GM19397 (cell line): ENCODE data around the gene EID3.

Source experiments
- ATAC-seq: cut with Tn5 transposase; IDR thresholded peaks from one replicate; pipeline ENCODE4 v1.9.1; 2021; ENCODE audit warnings: mild to moderate bottlenecking, moderate library complexity; ENCODE audit not compliant: unreplicated experiment

Gene EID3

DNA sequence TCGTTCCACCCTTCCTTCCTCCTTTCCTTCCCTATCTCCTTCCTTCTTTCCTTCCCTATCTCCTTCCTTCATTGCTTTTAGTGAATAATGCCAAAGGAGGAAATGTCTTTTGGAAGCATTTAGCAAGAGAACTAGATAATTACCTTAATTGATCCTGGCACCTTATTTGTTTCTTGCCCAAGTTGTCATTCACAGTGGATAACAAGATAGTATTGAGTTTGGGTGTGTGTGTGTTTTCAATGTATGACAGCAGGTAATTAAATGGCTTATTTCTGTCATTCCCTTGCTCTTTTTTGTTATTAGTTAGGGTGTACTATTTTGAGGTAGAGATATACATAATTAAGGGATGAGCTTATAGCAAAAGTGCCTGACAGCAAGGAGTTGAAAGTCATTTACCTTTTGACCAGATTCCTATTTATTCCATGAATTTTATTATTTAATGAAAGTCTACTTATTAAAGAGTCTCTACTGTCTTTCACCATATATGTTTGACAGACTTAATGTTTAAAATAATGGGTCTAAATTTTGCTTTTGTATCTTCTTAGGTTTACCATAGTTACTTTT, 30.2 kb downstream of the EID3 start:
- ATAC-seq = no peak

DNA sequence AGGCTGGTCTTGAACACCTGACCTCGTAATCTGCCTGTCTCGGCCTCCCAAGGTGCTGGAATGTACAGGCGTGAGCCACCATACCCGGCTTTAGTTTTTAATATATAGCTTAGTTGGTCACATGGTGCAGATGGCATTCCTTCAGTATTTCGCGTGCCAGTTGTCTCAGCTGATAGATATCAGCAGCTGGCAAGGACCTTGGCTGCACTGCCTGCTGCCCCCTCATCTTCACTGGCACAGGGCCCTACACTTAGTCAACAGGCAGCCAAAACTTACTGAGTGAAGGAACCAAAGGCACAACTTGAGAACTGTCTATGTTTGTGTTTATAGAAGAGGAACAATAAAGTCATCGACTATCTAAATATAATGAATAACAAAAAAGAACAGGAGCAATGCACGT, 31.0 kb downstream of the EID3 start:
- no peak for ATAC-seq

DNA sequence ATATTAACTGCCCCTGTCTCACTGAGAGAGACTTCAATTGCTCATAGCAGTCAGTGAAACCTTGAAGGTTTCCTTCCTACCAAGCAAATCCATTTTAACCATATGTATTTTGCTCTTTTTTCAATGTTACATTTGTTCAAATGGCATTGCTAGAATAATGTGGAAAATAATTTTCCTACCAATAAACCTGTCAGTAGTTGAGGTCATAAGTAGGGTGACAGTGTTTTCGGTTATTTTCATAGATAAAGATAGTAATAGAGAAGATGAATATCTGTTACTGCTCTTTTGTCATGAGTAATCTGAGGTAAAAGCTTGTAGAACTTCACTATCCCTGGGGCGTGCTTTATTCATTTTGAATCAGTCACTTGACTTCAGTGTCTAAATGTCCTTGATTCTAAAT, 32.6 kb downstream of the EID3 start:
- no peak for ATAC-seq

DNA sequence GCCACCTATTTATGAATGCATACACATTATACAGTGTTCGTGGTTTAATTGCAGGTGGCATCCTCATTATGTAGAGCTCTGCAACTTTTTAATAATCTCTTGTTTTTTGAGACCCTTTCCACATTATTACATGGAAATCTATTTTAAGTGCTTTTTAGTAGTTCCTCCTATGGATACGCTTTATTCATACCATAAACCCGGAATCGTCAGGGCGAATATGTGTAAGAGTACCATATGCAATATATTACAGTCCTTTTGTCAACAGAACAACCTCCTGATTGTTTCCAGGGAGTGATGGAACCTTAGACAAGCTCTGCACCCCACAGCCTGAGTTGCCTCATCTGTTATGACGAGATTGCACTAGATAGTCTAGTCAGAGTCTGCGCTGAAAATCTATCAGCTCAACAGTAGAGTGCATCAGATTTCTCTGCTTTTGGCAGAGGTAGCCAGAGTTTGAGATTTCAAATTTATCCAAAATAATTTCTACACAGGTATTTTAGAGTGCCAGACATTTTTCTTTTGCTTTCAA, 33.6 kb downstream of the EID3 start:
- no peak for ATAC-seq

DNA sequence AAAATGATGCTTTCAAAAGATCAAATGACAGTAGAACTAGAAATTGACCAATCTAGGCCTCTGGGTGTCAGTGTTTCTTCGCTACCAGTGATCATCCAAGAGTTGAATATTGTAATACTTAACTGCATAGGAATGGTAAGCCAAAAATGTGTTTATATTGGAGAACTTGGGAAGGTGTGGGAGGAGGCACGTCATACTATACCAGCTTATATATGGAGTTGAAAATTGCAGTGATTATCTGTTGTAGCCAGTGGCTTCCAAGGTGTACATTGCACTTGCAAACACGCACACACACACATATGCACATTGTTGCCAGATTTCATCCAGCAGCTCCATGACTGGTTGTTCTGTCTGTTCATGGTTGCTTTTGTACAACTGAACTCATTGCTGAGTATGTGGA, 36.1 kb downstream of the EID3 start:
- no peak for ATAC-seq

DNA sequence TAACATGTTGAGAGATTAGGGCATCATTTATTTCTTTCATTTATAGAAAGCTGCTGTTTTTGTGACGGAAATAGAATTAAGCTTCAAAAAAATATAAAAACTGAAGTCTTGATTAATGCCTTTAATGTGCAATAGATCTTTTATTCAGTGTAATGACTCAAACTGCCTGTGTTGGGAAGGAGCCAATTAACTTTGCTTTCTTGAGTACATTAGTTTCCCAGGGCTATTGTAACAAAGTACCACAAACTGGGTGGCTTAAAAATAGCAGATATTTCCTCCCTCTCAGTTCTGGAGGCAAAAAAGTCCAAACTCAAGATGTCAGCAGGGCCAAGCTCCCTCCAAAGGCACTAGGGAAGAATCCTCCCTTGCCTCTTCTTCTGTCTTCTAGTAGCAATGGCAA, 36.6 kb downstream of the EID3 start:
- no peak for ATAC-seq

DNA sequence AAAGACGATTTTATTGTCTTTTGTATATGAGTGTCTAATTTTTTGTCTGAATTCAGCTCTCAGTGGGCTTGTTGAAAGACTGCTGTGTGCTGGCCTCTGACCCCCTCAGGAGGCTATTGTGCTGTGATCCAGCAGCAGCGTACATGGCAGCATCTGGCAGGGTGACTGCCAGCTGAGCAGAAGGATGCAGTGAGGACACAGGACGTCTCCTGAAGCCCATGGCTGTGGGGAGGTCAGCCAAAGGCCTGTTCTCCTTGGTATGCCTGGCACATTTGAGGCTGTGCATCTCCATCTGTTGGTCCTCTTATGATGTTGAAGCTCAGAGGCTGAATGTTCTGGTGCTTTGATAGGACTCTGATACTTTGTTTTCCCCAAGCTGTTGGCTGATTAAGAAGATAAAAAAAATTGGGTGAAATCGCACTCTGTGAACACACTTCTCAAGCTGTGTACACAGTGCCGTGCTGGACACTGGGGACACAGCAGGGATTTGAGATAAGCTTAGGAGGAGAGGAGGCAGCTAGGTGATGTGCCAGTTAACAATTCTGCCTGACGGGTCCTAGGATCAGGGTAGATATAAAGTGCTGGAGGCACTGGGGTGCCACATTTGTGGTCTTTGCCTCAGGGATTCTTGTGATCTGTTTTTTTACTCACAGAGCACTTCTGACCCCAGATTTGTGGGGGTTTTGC, 37.5 kb downstream of the EID3 start:
- no peak for ATAC-seq

DNA sequence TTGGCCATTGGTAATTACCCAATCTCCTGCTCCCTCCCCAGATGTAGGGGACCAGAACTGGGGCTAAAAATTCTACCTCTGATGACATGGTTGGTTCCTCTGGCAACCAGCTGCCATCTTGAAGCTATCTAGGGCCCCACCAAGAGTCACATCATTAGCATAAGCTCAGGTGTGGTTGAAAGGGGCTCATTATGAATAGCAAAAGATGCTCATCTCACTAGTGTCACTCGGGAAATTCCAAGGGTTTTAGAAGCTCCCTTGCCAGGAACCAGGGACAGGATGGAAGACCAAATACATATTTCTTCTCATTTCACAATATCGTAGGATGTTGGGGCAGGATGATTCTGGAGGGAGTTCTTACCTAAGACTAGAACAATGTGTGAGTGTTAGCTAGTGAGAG, 38.6 kb downstream of the EID3 start:
- no peak for ATAC-seq

DNA sequence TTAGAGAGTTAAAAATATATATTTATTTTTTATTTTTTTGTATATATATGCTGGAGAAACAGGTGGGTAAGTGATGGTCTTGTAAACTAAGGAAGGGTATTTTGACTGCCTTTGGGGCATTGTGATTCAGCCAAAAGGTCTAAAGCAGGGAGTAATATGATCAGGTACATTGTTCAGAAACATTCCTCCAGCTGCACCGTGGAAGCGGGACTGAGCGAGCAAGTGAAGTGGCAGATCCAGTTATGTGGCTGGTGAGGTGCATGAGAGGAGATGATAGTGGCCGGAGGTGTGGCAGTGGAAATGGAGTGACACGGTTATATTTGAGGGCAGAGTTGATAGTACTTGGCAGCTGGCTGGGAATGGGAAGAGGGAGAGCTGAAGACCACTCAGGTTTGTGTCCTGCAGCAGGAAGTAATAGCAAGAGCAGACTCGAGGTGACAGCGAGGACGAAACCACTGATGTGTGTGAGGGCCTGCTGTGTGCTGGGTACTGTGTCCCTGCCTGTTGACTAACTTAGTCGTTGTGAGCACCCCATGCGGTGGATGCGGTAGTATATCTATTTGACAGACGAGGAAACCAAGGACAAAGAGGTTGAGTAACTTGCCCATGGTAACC, 39.2 kb downstream of the EID3 start:
- ATAC-seq = no peak

DNA sequence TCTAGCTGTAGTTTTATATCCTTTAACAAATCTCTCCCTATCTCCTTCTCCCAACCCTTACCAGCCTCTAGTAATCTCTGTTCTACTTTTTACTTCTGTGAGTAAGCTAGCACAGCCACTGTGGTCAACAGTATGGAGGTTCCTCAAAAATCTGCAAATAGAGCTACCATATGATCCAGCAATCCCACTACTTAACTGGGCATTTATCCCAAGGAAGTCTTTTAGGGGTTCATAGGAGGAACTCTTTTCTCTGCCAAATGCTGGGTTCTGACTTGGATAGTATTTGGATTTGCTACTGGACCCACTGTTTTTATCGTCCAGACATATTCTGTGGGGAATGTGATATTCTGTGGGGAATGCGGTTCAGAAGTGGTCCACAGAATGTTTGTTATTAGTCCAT, 41.1 kb downstream of the EID3 start:
- ATAC-seq = no peak

DNA sequence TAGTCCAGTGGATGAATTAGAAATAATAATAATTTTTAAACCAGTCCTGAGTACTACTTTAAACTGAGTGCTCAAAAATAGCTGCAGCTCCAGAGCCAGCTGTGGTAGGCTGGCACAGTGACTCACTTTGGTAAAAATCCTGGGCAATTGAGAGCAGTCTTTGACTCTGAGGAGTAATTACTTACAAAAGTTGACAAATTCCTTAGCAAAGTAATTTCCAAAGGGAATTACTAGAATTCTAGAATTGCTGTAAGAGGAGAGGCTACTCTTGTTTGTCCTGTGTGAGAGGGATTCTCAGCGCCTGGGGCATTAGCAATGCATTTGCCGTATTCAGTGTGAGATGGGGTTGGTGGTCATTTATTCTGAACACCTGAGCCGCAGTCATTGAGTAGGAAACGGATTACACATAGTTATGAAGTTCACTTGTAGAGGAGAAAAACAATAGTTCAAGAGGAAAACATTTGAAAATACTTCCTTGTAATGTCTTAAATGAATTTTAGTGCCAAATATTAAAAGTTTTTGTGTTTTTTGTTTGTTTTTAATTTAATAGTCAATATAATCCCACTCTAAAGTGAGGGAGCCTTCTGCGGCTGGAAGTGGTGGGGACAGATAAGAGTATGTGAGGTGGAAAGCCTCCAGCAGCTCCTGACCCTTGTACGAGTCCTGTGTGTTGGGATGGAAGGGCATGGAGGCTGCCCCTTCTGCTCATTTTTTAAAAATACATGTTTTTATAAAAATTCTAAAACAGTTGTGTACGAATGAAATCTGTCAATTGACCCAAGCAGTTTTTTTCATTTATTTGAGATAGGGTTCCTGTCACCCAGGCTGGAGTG, 41.9 kb downstream of the EID3 start:
- ATAC-seq = no peak

DNA sequence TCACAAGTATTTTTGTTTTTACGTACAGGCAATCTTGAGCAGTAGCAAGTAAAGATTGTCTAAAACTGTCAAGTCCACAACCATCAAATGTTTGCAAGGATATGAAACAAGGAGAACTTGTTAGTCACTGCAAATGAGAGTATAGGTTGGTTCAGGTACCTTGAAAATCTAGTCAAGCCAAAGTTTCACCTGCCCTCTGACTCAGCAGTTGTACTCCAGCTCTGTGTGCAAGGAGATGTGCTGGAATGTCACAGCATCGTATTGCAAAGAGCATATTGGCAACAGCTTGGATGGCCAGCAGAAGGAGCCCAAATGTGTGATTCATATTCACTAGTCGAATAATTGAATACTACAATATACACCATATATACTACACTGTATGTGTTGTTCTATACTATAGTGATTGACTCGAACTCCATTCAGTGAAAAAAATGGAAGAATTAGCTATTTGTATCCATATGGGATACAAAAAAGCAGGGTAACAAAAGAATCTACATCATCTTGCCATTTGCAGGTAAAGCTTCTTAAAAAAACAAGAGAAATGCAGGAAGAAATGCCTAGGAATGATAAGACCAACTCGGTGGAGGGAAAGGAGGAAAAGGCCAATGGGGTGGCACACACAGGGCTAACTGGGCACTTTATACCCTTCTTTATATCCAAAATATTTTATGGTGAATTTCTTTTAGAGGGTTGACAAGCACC, 44.0 kb downstream of the EID3 start:
- ATAC-seq = no peak

DNA sequence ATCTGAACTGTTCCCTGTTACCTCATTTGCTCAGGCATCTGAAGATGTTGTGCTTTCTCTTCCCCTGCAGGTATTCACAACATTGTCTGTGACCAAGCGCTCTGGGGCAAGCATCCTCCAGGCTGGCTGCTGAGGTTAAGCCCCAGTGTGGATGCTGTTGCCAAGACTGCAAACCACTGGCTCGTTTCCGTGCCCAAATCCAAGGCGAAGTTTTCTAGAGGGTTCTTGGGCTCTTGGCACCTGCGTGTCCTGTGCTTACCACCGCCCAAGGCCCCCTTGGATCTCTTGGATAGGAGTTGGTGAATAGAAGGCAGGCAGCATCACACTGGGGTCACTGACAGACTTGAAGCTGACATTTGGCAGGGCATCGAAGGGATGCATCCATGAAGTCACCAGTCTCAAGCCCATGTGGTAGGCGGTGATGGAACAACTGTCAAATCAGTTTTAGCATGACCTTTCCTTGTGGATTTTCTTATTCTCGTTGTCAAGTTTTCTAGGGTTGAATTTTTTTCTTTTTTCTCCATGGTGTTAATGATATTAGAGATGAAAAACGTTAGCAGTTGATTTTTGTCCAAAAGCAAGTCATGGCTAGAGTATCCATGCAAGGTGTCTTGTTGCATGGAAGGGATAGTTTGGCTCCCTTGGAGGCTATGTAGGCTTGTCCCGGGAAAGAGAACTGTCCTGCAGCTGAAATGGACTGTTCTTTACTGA, 44.9 kb downstream of the EID3 start:
- no peak for ATAC-seq

DNA sequence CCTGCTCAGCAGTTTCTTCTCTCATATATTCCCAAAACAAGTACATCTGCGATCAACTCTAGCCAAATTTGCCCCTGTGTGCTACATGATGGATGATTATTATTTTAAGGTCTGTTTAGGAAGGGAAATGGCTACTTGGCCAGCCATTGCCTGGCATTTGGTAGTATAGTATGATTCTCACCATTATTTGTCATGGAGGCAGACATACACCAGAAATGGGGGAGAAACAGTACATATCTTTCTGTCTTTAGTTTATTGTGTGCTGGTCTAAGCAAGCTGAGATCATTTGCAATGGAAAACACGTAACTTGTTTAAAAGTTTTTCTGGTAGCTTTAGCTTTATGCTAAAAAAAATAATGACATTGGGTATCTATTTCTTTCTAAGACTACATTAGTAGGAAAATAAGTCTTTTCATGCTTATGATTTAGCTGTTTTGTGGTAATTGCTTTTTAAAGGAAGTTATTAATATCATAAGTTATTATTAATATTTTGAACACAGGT, 45.5 kb downstream of the EID3 start:
- ATAC-seq = no peak

DNA sequence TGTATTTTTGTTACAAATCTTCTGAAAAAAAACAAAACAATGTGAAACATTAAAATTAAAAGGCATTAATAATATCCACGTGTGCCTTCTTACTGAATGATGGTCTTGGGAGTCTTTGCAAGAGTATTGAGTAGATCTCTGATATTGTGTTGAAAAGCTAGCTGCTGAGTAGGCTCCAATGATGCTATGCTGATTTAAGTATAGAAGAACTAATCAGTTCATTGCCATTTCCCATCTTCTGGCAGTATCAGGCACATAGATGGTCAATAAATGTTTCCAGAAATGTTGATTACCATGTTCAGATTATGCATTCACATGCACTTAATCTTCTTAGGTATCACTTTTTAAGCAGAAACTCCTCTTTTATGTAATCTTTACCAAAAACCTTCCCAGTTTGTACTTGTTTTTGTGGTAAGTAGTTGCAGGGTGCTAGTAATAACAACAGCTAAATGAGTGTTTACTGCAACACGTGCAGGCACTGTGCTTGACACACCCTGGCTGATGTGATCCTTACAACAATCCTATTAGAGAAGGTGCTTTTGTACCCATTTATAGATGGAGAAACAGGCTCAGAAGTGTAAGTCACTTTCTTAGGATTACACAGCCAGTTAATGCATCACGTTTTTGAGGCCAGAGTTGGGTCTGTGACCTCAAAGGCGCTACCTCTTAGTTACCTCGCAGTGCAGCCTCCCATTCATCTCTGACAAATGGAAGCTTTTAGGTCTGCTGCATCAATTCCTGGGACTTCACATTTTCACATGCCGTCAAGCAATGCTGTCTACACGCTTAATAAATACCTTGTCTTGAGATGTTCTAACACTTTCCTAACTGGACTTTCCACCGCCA, 46.9 kb downstream of the EID3 start:
- ATAC-seq = no peak

DNA sequence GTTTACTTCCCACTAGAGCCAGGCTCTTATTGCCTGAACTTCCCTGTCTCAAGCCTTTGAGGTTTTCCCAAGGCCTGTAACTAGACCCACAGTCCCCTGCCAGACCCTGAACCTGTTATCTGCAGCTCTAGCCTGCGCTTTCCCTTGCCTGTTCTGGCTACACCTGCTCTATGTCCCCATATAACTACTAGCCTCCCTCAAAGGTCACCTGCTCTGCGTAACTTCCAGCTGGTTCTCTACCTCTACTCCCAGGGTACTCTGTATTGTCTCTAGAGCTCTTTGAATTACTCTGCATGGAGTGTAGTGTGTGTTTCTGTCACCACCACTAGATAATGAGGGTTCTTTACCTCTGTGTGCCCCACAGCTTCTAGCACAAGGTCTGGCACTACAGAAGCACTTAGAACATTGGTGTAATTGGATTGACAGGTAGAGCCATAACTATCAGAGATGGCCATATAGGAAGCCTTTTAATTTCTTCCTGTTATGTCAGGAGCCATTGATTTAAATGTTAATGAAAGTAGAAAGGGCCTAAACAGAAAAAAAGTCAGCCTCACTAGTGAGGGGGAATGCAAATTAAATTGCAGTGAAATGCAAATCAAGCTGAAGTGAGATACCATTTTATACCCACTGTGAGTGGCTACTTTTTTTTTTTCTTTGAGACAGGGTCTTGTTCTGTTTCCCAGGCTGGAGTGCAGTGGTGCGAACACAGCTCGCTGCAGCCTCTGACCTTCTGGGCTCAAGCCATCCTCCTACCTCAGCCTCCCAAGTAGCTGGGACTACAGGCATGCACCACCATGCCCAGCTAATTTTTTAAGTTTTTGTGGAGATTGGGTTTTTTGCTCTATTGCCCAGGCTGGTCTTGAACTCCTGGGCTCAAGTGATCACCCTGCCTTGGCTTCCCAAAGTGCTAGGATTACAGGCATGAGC, 47.8 kb downstream of the EID3 start:
- ATAC-seq = no peak

DNA sequence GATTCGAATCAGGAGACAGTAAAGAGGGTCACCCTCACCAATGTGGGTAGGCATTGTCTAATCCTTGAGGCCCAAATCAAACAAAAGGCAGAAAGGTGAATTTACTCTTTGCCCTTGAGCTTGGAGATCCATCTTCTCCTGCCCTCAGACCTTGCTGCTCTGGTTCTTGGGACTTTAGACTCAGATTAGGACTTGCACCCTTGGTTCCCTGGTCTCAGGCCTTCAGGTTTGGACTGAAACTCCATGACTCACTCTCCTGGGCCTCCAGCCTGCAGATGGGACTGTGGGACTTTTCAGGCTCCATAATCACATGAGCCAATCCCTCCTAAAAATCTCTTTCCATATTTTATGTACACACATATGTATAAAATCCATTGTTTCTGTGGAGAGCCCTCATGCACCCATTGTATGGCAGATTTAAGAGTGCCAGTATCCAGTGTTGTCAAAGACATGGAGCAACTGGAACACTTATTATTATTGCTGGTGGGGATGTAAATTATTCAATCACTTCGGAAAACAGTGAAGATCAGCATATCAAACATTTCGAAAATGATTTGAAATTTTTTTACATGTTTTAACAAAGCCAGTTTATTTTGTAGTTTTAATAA, 48.7 kb downstream of the EID3 start:
- no peak for ATAC-seq
